ENCODE measurements around the gene KLHL6.
"Not testable (repeated sequence)": the region's sequence is repeated elsewhere in the genome, so short reads cannot be mapped to it uniquely, and the experiment has no call there.

Gene KLHL6

GRCh38 chr3:183487016-183487415 is 68.5 kb downstream of the KLHL6 start:
- FAIRE-seq (no peak), DNase-seq (ENCODE audit: low spot score) (no peak)

- FAIRE-seq: no peak
- no peak for DNase-seq (ENCODE audit: low spot score)
Observed at GRCh38 chr3:183486472-183486871, 69.0 kb downstream of the KLHL6 start.

DNA sequence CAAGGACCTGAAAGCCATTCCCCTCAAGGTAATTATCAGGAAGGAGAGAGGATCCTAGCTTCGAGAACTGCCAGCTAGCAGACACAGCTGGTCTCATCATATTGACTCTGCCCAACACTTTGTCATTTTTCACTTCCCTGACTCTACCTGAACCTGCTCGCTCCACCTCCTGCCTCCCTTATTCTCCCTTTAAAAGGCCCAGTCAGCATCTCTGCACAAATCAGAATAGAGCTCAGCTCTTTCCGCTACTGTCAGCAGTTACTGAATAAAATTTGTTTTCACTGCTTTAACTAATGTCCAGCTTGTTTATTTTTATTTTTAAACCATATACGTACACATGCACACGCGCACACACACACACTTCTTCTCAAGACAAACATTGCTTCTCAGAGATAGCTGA is 69.9 kb downstream of the KLHL6 start:
- FAIRE-seq (no peak), DNase-seq (ENCODE audit: low spot score) (no peak)

- FAIRE-seq (no peak), DNase-seq (ENCODE audit: low spot score) (no peak)
Observed at GRCh38 chr3:183485093-183485492, 70.4 kb downstream of the KLHL6 start.

DNA sequence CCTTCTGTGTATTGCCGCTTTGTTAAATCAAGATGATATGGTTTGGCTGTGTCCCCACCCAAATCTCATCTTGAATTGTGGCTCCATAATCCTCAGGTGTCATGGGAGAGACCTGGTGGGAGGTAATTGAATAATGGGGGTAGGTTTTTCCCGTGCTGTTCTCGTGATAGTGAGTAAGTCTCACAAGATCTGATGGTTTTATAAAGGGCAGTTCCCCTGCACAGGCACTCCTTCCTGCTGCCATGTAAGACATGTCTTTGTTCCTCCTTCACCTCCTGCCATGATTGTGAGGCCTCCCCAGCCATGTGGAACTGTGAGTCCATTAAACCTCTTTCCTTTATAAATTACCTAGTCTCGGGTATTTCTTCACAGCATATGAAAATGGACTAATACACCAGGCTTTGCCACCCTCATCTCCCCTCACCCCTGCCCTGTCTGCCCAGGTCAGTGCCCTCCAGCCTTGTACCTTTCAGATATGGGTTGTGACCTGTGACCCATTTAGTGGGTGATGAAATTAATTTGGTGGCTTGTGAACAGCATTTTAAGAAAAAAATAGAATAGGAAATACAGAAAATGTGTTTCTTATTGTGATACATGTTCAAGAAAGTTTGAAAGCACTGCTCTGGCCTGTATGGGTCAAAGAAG is 71.0 kb downstream of the KLHL6 start:
- DNase-seq (ENCODE audit: low spot score) (no peak), FAIRE-seq (no peak)

DNA sequence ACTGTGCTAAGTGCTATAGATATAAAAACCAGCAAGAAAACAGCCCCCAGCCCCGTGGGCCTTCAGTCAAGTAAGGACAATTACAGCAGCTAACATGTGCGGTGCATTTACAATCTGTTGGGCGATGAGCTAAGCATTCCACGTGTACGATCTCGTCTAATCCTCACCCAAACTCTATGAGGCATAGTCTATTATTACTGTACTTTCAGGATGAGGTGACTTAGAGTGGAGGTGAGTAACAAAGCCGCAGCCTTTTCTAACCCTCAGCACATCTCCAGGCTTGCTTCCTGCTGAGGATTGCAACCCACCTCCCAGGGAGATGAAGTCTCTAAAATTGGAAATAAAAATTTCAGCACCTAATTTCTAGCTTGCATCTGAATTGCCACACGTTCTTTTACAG is 73.9 kb downstream of the KLHL6 start:
- DNase-seq (ENCODE audit: low spot score) (peak; percentile 35), FAIRE-seq (no peak)

DNA sequence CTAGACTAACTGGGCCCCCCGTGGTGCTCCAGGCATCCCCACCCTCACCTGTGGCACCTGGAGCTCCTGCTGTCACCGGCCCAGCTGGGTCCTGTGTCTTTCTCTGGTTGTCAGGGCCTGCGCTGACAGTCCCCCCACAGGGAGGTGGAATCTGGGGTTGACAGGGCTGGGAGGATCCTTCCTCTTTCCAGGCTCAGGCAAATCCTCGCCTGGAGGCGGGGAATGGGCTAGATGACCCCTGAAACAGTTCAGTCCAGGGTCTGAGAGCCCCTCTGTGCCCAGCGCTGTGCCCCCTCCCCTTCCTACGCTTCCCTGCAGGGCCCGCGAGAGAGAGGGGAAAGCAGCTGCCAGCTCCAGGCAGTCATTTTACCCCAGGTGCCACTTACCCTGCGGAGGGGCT is 77.0 kb downstream of the KLHL6 start:
- DNase-seq (ENCODE audit: low spot score) (no peak), FAIRE-seq (no peak)

- DNase-seq (ENCODE audit: low spot score) (no peak), FAIRE-seq (no peak)
Observed at GRCh38 chr3:183477801-183478456, 77.6 kb downstream of the KLHL6 start.

DNA sequence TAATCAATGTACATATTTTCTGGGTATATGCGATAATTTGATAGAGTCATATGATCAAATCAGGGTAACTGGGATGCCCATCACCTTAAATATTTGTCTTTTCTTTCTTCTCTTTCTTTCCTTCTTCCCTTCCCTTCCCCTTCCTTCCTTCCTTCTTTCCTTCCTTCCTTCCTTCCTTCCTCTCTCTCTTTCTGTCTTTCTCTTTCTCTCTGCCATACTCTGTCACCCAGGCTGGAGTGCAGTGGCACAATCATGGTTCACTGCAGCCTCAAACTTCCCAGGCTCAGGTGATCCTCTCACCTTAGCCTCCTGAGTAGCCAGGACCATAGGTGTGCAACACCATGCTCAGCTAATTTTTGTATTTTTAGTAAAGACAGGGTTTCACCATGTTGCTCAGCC is 79.7 kb downstream of the KLHL6 start:
- not testable (repeated sequence) for FAIRE-seq; DNase-seq (ENCODE audit: low spot score)

DNA sequence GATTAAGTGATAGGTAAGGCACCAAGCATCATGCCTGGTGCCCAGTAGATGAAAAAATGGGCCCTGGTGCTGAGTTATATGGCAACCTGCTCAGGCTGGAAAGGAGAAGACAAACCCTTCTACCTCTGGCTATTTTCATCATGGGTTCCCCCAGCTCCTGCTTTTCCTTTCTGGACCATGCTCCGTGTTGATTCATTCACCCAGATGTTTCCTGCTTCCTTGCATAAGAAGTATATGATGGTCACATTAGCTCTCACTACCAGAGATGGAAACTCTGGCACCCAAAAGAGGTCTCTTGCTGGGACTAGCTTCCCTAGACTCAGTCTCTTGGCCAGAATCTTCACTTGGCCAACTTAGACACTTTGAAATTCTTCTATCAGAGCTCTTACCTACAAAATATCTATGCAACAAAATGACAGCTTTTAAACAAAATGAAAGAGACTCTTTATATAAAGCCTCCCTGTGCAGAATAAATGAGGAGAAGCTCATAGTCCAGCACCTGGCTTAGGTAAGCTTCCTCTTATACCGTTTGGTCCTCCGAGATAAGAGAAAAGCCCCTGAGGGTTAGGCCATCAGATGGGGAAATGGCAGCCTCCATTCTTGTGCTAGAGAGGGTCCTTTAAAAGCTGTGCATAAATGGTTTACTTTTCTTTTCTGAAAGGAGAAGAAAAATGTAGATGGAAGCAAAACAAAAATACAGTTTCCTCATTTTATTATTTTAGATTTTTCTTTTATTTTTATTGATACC is 80.3 kb downstream of the KLHL6 start:
- DNase-seq (ENCODE audit: low spot score) (no peak), FAIRE-seq (no peak)

DNA sequence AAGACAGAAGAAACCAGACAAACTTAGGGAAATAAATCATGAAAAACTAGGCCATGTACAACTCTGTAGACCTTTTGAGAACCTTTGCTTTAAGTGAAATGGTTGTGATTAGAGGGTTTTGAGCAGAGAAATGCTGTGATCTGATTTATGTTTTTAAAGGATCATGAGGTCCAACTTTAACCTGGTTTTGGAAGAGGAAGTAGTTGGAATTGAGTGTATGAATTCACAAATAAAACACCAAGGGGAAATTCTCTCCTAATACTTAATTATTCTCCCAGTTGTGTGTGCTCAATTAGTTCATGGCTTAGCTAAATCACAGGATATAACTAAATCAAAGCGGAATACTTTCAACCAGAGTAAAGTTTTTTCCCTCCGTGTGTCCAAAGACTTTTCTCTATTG is 81.5 kb downstream of the KLHL6 start:
- FAIRE-seq: no peak
- DNase-seq (ENCODE audit: low spot score): no peak

- no peak for DNase-seq (ENCODE audit: low spot score)
- no peak for FAIRE-seq
Observed at GRCh38 chr3:183472155-183472554, 83.4 kb downstream of the KLHL6 start.

GRCh38 chr3:183468424-183468823 is 87.1 kb downstream of the KLHL6 start:
- no peak for FAIRE-seq
- DNase-seq (ENCODE audit: low spot score): no peak

GRCh38 chr3:183466575-183466974 is 88.9 kb downstream of the KLHL6 start:
- DNase-seq (ENCODE audit: low spot score) (no peak), FAIRE-seq (no peak)

- not testable (repeated sequence) for DNase-seq (ENCODE audit: low spot score); FAIRE-seq
Observed at GRCh38 chr3:183465710-183466109, 89.8 kb downstream of the KLHL6 start.

DNA sequence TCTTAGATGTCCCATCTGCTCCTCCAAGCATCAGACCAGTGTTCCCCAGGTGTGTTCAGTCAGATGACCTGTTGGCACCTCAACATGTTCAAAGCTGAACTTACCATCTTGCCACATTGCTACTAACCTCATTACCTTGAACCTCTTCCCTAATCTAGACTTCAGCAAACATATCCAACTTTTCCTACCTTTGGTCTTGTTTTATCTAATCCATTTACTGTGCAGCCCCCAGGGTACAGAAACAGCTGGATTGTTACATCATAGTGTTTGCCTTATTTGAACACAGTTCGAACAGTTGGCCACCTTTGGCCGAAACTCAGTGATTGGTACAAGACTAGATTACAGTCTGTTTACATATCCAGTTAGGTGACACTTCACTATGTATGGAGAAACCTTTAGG is 91.0 kb downstream of the KLHL6 start:
- FAIRE-seq (no peak), DNase-seq (ENCODE audit: low spot score) (no peak)

GRCh38 chr3:183460081-183461055 is 95.1 kb downstream of the KLHL6 start:
- FAIRE-seq (no peak), DNase-seq (ENCODE audit: low spot score) (no peak)

- FAIRE-seq (no peak), DNase-seq (ENCODE audit: low spot score) (peak; percentile 32)
Observed at GRCh38 chr3:183455089-183455488, 100.4 kb downstream of the KLHL6 start.

DNA sequence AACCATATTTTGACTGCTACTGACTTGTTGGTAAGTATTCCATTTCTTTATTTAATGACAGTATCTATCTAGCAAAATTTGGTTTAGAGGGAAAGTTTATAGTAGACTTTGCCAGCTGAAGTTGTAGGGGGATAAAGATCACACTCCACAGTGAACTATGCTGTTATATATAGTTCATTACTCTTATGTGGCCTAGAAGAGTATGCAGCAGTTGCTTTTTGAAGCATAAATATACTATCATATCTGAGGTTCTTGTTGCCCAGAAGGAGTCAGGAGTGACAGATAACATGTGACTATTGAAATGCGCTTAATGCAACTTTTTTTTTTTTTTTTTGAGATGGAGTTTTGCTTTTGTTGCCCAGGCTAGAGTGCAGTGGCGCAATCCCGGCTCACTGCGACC is 101.4 kb downstream of the KLHL6 start:
- DNase-seq (ENCODE audit: low spot score): no peak
- no peak for FAIRE-seq

GRCh38 chr3:183449791-183450190 is 105.7 kb downstream of the KLHL6 start:
- no peak for DNase-seq (ENCODE audit: low spot score)
- no peak for FAIRE-seq

DNA sequence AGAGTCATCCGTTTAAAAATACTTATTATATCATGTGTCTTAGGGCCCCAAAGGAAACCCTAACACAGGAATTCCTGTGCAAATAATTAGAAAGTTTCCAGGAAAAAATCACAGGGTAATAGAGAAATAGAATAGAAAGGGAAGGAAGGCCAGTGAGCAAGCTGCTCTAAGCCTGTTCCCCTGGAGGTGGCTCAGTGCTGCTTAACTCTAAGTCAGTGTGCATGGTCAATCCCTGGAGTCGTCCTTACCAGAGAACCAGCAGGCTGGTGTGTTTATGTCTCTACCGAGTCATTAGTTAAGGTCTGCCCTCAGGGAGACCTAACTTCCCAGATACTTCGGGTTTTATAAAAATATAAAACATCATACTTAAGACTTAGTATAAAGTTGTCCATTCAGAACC is 106.1 kb downstream of the KLHL6 start:
- FAIRE-seq: no peak
- peak; percentile 20 for DNase-seq (ENCODE audit: low spot score)

Measured in urothelium cell line (cell line).